Spleen (tissue), 7 donors: ENCODE measurements around the gene KIF25.

Experiments
- CTCF ChIP-seq, 11 experiments: fragments of 200-600 bp in 7 of 11; fragments of 450-650 bp in 4 of 11; sonication (generic) in 4 of 11; IDR thresholded peaks in 8 of 11; conservative IDR thresholded peaks in 3 of 11; 1 replicate in 7 of 11; 2 replicates in 4 of 11; pipeline versions ENCODE4 v1.4.0 to v1.8.0; 2016 to 2021; ENCODE audit warnings: antibody characterized with exemption in 11 of 11, inconsistent platforms in 4 of 11, mild to moderate bottlenecking in 1 of 11
- POLR2A ChIP-seq, 3 donors: fragments of 450-650 bp; IDR thresholded peaks; one replicate each; pipeline ENCODE4 v1.5.1; 2017; ENCODE audit warnings: antibody characterized with exemption in 3 of 3, mild to moderate bottlenecking in 1 of 3
- donor health status: DM: no; HTN: no; CAD: no; lungs with moderate emphysema.
- donor health status: DM: no; HTN: no; CAD: no.
- donor health status: DM: no; HTN: no; CAD: no.

GRCh38 chr6:168072730-168073129, 75.3 kb downstream of the KIF25 start:
- TF ChIP-seq POLR2A (IDR thresholded peaks at IDR 0.05): no peak
- TF ChIP-seq CTCF (IDR thresholded peaks at IDR 0.05 in 8 of 11, conservative IDR thresholded peaks at IDR 0.05 in 3 of 11): no peak
